Breast epithelium (tissue), 3 donors: Measurements from ENCODE around the gene MORF4L2.

Experiments used
- CTCF ChIP-seq, 3 donors: fragments of 450-650 bp; IDR thresholded peaks; one replicate each; pipeline ENCODE4 v1.5.1; 2016 to 2017; ENCODE audit warnings: antibody characterized with exemption in 3 of 3, mild to moderate bottlenecking in 3 of 3, moderate library complexity in 3 of 3
- POLR2A ChIP-seq: fragments of 450-650 bp; IDR thresholded peaks from one replicate; pipeline ENCODE4 v1.6.1; 2016; ENCODE audit warnings: antibody characterized with exemption, mild to moderate bottlenecking, moderate library complexity

DNA sequence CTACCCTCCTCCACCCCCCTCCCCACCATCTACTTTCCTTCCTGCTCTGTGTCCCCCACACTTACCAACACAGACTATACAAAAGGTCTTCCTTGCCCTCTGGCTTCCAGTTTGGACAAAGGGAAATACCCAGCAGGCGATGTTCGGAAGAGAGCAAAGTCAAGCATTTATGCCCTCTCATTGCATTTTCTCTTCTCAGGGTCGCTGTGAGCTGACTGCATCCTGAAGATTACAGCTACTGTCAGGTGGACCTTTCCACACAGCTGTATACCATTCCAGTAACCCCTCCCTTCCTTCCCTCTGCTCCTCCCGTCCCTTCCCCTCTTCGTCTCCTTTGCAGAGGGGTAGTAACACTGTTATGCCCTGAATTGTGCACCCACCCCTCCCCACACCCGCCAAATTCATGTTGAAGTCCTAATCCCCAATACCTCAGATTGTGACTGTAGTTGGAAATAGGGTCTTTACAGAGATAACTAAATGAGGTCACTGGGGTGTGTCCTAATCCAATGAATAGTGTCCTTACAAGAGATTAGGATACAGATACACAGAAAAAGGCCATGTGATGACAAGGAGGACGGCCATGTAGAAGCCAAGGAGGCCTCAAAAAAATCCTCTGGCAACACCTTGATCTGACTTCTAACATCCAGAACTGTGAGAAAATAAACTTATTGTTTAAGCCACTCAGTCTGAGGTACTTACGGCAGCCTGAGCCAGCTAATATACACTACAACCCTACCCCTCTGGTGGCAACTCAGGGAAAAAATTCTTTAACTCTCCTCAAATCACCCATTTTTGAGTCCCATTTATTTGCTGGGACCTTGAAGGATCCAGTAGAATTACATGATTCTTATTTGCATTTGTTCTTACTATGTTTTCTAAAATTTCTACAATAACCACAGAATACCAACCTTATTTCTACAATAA is 11.7 kb downstream of the MORF4L2 start:
- TF ChIP-seq CTCF (IDR thresholded peaks at IDR 0.05), result no peak
- TF ChIP-seq POLR2A, result no peak
